Right ventricle myocardium superior (tissue), 1 donor: ENCODE results near the gene SELENOS. TPM values are rescaled to one million over a fixed set of nuclear protein-coding genes. Genes with fewer than 3 reads are reported as not detected.

Experiments
- ATAC-seq: fragments of 200-7000 bp; cut with Tn5 transposase; one replicate; pipeline ENCODE4 v1.9.1; 2020; ENCODE audit warnings: mild to moderate bottlenecking; ENCODE audit not compliant: poor library complexity
- DNase-seq: peaks from one replicate; pipeline ENCODE4 v3.0.0-alpha.2; 2020
- intact Hi-C: fragments of 100-400 bp; cut with DNase I; formaldehyde crosslinking; loops from one replicate; pipeline ENCODE4 v1.11.2; 2022
- total RNA-seq: library from RNA; stranded (reverse); fragmentation: NEBNext Ultra II Directional; extraction: Animal tissue kit (Norgen Biotek cat#: 25700); gene quantifications from one replicate; pipeline ENCODE4 v1.2.1, GENCODE V29; 2021
- donor health status: DM: no; HTN: yes; CAD: no; lungs with severe emphysema.

Gene SELENOS
- total RNA-seq, 1 donor from 2014 or later, result 41.1 TPM

GRCh38 chr15:101244036-101244781 is 33.1 kb downstream of the SELENOS start:
- no peak for DNase-seq
- intact Hi-C loops, result loop anchor here (10.0 kb wide), 1 partner anchor 69 kb away; no protein-coding TSS in a partner anchor
- no peak for ATAC-seq

GRCh38 chr15:101243420-101243819 is 33.9 kb downstream of the SELENOS start:
- no peak for DNase-seq
- ATAC-seq, result no peak
- intact Hi-C loops, result loop anchor here (10.0 kb wide), 1 partner anchor 69 kb away; no protein-coding TSS in a partner anchor

- intact Hi-C loops, result loop anchor here (10.0 kb wide), 1 partner anchor 68 kb away; no protein-coding TSS in a partner anchor
- ATAC-seq (no peak), DNase-seq (no peak)
These were observed 34.3 kb downstream of the SELENOS start for GRCh38 chr15:101242999-101243336.

DNA sequence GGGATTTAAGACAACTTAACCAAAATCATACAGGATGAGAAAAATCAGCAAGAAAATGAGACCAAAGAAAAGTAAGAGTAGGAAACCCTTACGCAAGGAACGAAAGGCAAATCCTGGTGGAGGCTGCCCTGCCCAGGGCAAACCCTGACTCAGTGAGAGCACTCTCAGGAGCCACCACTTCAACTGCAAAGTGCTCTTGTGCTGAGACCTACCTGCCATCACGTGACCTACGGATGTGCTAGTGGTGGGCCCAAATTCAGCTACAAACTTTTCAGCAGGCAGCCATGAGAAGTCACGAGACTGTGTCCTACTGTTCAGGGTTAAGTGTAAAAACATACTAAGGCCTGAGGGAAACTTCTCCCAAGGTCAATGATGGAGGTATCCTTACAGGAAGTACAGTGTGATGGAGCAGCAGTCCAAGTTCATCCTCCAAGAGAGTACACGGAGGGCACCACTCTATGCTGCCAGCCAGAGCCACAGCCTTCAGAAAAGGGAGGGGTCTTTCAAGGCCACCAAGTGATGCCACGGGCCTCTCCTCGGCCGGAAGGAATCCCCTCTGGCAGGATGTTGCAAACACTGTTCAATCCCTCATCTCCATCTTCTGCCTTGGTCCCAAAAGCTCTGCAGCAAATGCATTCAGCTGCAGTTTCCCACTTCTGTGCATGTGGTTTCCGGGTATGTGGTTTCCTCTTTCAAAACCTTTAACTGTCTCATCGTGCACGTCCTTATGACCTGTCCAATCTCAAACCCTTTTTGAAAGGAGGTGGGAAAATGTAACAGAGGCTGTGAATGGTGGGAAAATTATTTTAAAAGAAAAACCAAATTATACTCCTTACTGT is 34.9 kb downstream of the SELENOS start:
- peak; percentile 40 for ATAC-seq
- DNase-seq, result no peak
- intact Hi-C loops, result loop anchor here (10.0 kb wide), 1 partner anchor 68 kb away; no protein-coding TSS in a partner anchor

DNA sequence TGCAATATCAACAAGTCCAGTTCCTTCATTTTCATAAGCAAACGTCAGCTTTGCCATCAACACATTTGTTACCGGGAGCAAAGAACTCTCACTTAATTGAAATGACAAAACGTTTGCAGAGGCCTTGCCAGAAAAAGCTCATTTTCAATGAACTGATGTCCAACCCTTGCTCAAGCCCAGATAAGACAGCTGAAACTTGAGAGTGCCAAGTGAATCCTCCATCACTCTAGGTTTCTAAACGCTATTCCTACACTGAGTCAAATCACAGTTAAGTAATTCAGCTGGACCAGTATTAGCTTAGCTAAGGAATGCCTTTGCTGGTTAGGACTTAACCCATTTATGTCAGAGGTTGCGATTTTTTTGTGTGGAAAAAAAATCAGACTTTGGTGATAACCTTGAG is 36.9 kb downstream of the SELENOS start:
- intact Hi-C loops, result loop anchor here (10.0 kb wide), 1 partner anchor 66 kb away; no protein-coding TSS in a partner anchor
- DNase-seq (no peak), ATAC-seq (peak; percentile 73)

DNA sequence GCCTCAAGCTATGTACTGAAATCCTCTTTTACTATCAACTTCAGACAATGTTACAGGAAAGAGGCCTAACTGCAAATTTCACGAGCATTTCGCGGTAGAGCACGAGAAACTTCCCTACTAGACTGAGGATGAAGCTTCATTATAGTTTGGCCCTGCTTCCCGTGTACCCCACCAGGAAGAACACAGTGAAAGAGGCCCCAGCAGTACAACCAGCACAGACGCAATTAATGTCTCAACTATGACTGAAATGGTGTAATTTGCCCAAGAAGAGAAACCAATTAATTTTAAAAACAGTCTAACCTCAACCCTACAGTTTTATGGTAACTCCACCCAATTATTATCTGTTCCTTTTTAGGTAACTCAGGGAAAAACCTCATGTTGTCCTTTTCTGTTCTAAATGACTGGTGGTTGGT is 37.6 kb downstream of the SELENOS start:
- no peak for ATAC-seq
- DNase-seq, result no peak
- intact Hi-C loops, result loop anchor here (10.0 kb wide), 1 partner anchor 65 kb away; no protein-coding TSS in a partner anchor

DNA sequence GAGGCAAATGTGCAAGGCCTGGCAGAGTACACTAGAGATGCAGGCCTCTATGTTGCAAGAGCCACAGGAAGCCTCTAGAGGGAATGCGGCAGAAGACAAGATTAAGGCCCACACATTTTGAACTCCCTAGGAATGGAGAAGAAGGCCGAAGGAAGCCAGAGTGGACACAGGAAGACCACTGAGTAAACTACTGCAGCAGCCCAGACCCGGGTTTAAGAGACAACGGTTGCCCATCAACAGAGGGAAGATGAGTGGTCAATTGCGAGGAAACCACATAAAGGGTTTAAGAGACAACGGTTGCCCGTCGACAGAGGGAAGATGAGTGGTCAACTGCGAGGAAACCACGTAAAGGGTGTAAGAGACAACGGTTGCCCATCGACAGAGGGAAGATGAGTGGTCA is 40.0 kb downstream of the SELENOS start:
- ATAC-seq (peak; percentile 35), DNase-seq (no peak)
- intact Hi-C loops, result no loop called here

DNA sequence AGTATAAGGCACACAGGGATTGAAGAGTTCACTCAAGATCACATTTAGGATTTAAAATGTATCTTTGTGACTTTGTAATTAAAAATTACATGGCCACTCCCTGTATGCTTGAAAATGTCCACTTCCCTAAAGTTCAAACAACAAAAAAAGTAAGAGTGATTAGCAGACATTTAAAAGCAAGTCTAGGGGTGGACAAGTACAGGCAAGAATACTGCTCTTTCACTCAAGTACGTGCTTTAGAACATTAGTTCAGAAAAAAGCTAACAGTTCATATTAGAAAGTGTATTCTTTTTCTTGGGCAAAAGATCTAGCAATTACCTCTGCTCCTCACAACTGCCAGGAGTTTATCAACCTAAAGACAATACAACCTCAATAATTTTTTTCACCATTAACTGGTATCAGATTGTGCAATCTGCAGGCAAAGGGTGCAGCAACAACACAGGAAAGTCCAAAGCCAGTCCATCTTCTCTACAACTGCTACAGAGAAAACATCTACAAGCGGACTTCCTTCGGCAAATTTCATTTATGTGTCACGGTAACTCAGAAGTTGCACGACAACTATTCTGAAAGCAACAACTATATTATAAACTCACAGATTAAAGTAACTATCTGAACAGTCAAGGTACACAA is 43.5 kb downstream of the SELENOS start:
- intact Hi-C loops, result no loop called here
- DNase-seq, result no peak
- no peak for ATAC-seq

DNA sequence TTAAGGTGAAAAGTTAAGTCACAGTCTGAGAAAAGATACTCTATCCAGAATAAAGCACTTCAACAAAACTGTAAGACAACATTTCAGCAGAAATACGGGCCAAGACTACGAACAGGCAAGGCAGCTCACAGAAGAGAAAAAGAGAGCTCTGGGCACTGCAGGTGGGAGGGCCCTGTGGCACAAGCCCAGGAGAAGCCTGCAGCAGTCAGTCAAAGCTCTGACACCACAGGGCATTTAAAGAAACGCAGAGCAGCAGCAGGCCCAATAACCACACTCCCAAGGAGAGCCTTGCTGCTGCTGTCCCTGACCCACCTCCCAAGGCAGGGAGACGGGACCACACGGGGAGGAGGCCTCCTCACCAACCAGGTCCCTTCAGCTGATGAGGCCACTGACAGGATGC is 44.6 kb downstream of the SELENOS start:
- intact Hi-C loops, result no loop called here
- DNase-seq (peak; percentile 48), ATAC-seq (peak; percentile 87)

- DNase-seq (no peak), ATAC-seq (no peak)
- intact Hi-C loops, result no loop called here
These were observed 49.0 kb downstream of the SELENOS start for GRCh38 chr15:101228313-101228712.

DNA sequence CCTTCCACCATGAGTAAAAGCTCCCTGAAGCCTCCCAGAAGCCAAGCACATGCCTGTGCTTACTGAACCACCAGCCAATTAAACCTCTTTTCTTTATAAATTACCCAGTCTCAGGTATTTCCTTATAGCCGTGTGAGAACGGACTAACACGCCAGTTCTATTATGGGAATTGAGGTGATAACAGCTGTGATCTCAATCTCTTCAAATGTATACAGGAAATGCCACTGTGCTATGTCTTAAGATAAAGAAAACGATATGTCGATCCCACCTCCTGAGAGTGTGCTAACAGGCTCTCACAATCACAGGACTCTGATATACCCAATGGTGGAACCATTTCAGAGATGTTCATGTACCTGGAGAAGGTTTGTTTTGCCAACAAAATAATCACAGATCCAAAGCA is 51.6 kb downstream of the SELENOS start:
- DNase-seq (no peak), ATAC-seq (no peak)
- intact Hi-C loops, result no loop called here

Other genes starting within 250 kb of the SELENOS start
- 12.7 TPM for gene CHSY1, start 25.4 kb downstream of the SELENOS start, total RNA-seq
- gene SNRPA1, start 17.8 kb upstream of the SELENOS start, total RNA-seq, result 27.9 TPM
- 34.7 TPM for gene PCSK6, start 212.2 kb upstream of the SELENOS start, total RNA-seq